H1 (cell line): Measurements from ENCODE around the gene ANAPC13. TPM values are rescaled to one million over a fixed set of nuclear protein-coding genes. Genes with fewer than 3 reads are reported as not detected.

Experiments
- EP300 ChIP-seq, 2 experiments: IDR thresholded peaks; 1 replicate in 1 of 2; 2 replicates in 1 of 2; pipeline ENCODE4 v1.6.1; 2011 to 2012; ENCODE audit warnings: low read depth in 2 of 2, low read length in 2 of 2, mild to moderate bottlenecking in 2 of 2, borderline replicate concordance in 1 of 2, inconsistent platforms in 1 of 2, moderate library complexity in 1 of 2
- KDM4A ChIP-seq: IDR thresholded peaks from one replicate; pipeline ENCODE4 v1.7.1; 2012; ENCODE audit warnings: low read depth, mild to moderate bottlenecking, moderate library complexity, low read length, inconsistent platforms; ENCODE audit not compliant: severe bottlenecking
- polyA plus RNA-seq, 7 experiments: library from polyadenylated mRNA; depleted of rRNA in 3 of 7; stranded (reverse) in 5 of 7; unstranded in 2 of 7; fragments of >200 nt in 5 of 7; fragments of 200-250 nt in 2 of 7; gene quantifications; 1 replicate in 5 of 7; 2 replicates in 1 of 7; 4 replicates in 1 of 7; pipeline versions ENCODE4 v1.2.1 to v1.2.3, GENCODE V29; 2011 to 2013; ENCODE audit warnings: missing spikeins in 2 of 7, mixed read lengths in 2 of 7
- total RNA-seq: library from RNA; stranded (reverse); fragmentation: NEBNext Ultra II Directional; extraction: Animal tissue kit (Norgen Biotek cat#: 25700); gene quantifications from 2 replicates; pipeline ENCODE4 v1.2.1, GENCODE V29; 2021

ANAPC13 gene
- total and polyA plus RNA-seq, 2 of the 8 experiments (the other 6 are each of a cell fraction or from before 2014, with no cell fraction given) = 33.3 to 34.0 TPM

DNA sequence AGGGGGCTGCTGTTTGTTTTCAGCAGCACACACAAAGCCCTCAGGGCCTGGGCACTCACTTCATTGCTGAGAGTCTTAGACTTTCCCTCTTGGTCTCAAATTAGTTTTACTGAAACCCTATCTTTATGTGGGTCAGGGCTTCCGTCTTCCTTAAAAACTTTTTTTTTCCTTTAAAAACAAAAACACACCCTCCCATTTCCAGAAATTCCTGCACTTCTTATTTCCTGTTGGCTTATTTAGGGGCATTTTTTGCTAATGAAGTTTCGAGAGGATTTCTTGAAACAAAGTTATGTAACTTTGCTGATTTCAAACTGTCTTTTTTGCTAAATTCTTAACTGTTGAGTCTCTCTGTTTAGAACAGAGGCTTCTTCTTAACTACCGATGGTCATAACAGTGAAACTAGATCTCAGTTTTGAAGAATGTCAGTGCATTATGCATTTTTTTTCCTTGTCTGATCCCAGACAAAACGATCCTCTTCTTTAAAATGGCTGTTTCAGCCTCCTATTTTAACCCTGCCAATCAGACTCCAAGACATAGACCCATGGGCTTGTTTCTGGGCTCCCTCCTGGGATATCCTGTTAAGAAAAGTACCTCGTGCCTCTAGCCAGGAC lies 23.3 kb downstream of the ANAPC13 start (continued):
- TF ChIP-seq KDM4A (no peak), EP300 (IDR thresholded peaks at IDR 0.05; ENCODE audit: borderline replicate concordance in 1 of 2, low read depth in 2 of 2, low read length in 2 of 2) (no peak)
